Stimulated activated naive B cell treated with anti-CD40 and anti-IgM and Interleukin-4, amounts not matched to agents 10 μg/mL and 1 μg/mL and 100 μg/mL, for 72 hours (primary cell): ENCODE results near the gene NTMT1.
"Not testable (repeated sequence)": the region's sequence is repeated elsewhere in the genome, so short reads cannot be mapped to it uniquely, and the experiment has no call there.

Experiments used
- ATAC-seq, 2 donors: fragments of 150-1000 bp; cut with Tn5 transposase; replicated peaks; 2 replicates each; pipeline ENCODE4 v1.10.0; 2021; ENCODE audit warnings: moderate library complexity in 1 of 2
- DNase-seq: peaks from one replicate; pipeline ENCODE4 v3.0.0; 2021
- H3K27ac Mint-ChIP-seq: one replicate; pipeline ENCODE4 v1.8.0; 2022; ENCODE audit warnings: mild to moderate bottlenecking, mixed read lengths
- H3K27me3 Mint-ChIP-seq, 2 donors: one replicate each; pipeline ENCODE4 v1.8.0; 2022; ENCODE audit warnings: mixed read lengths in 2 of 2
- H3K36me3 Mint-ChIP-seq, 2 donors: one replicate each; pipeline ENCODE4 v1.8.0; 2022; ENCODE audit warnings: mixed read lengths in 2 of 2, mild to moderate bottlenecking in 1 of 2
- H3K4me1 Mint-ChIP-seq, 2 donors: one replicate each; pipeline ENCODE4 v1.8.0; 2022; ENCODE audit warnings: mixed read lengths in 2 of 2, mild to moderate bottlenecking in 1 of 2
- H3K4me3 Mint-ChIP-seq, 2 donors: one replicate each; pipeline ENCODE4 v1.8.0; 2022; ENCODE audit warnings: mild to moderate bottlenecking in 2 of 2, mixed read lengths in 2 of 2, moderate library complexity in 1 of 2
- H3K9me3 Mint-ChIP-seq, 2 donors: one replicate each; pipeline ENCODE4 v1.8.0; 2022; ENCODE audit warnings: mixed read lengths in 2 of 2, mild to moderate bottlenecking in 1 of 2

Gene NTMT1

DNA sequence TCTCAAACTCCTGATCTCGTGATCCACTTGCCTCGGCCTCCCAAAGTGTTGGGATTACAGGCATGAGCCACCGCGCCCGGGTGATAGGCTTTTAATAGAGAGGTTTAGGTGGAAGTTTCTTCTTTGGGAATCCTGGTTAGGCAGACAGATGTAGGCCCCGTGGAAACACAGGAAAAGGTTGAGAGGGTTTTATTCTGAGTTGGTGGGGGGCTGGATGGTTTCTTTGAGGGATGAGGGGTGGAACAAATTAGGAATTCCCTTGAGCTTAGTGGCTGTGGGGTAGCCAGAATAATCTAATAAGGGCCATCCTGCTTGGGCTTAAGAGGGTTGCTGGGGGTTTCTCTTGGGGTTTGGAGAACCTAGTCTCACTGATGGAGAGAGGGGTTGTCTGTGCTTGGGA, 35.5 kb upstream of the NTMT1 start:
- Mint-ChIP-seq H3K27me3 (peaks cover 36 to 64% of the 10 kb centered on the region in 2 donors), H3K36me3 (no peaks in the 10 kb centered on the region), H3K4me1 (peaks cover 8 to 29% of the 10 kb centered on the region in 2 donors), H3K4me3 (no peak overlapping the region), H3K27ac (no peak overlapping the region), H3K9me3 (no peaks in the 10 kb centered on the region)
- ATAC-seq (no peak), DNase-seq (no peak)

DNA sequence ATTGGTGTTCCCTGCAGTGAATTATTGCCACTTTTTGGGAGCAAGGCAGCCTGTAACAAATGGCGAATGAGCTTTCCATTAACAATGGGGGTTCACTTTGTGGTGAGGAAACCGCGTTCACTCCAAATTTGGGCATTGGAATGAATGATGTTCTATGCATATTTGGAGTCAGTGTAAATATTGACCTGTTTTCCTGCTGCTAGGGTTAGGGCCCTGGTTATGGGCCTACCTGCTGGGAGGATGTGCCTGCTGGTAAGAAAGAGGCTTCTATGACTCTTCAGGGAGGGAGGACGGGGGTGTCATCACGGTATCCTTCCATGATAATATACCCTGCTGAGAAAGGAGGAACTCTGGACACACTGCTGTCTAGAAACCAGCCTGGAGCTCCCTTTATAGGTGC, 34.0 kb upstream of the NTMT1 start:
- Mint-ChIP-seq H3K27ac (no peak overlapping the region), H3K4me3 (no peak overlapping the region), H3K36me3 (no peaks in the 10 kb centered on the region), H3K9me3 (no peaks in the 10 kb centered on the region), H3K4me1 (peaks cover 8 to 33% of the 10 kb centered on the region in 2 donors), H3K27me3 (peaks cover 47 to 78% of the 10 kb centered on the region in 2 donors)
- DNase-seq (no peak), ATAC-seq (no peak)

DNA sequence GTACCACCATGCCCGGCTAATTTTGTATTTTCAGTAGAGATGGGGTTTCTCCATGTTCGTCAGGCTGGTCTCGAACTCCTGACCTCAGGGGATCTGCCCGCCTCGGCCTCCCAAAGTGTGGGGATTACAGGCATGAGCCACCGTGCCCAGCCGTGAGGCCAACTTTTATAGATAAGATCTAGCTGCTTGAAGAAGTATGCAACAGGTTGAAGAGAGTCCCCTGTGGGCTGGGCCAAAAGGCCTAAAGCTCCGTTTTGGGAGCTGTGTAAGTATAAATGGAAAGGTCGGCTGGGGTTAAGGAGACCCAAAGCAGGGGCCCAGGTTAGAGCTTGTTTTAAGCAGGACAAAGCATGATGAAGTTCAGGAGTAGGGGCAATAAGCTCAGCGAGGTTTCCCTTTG, 33.2 kb upstream of the NTMT1 start:
- peaks cover 8 to 26% of the 10 kb centered on the region in 2 donors for H3K4me1 Mint-ChIP-seq
- peaks cover 47 to 73% of the 10 kb centered on the region in 2 donors for H3K27me3 Mint-ChIP-seq
- H3K4me3 Mint-ChIP-seq, DNase-seq, ATAC-seq, H3K36me3 Mint-ChIP-seq, H3K27ac Mint-ChIP-seq, H3K9me3 Mint-ChIP-seq: not testable (repeated sequence)

DNA sequence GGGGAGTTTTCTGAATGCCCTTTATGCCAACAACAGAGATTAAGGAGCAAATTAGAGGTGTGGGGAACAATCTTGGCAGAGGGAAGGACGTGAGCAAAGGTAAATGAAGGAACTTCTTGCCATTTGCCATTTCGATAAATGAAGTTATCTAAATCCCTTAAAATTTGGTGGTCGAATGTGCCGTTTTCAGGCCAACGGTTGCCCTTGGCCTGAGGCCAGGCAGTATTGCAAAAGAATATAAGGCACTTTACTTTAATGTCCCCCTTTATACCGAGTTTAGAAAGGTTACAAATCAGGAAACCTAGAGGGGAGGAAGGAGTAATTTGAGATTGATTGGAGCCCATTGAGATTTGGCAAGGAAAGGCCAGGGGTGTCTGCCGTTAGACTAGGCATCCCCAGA, 31.3 kb upstream of the NTMT1 start:
- no peak for DNase-seq
- H3K4me3 Mint-ChIP-seq: no peak overlapping the region

DNA sequence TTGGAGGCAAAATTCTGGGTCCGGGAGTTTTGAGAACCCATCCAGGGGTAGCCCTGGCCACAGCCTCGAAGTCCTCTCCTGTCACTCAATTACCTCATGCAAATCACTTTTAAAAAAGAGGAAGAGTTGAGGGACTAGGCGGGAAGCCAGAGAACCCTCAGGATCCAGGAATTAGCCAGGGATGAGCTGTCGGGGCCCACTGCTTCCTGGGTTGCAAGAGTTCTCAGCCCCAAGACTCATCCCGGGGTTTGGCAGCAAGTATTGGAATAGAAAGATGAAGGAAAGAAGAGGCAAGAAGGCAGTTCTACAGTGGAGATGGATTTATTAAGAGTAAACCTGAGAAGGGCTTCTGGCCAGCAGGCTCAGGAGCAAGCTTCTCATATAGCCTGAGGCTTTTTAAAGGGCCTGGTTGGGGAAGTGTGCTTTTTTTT, 30.6 kb upstream of the NTMT1 start:
- H3K4me3 Mint-ChIP-seq: no peak overlapping the region
- peaks cover 15 to 35% of the 10 kb centered on the region in 2 donors for H3K4me1 Mint-ChIP-seq
- DNase-seq: no peak
- no peak overlapping the region for H3K27ac Mint-ChIP-seq
- peaks cover 53 to 71% of the 10 kb centered on the region in 2 donors for H3K27me3 Mint-ChIP-seq
- H3K9me3 Mint-ChIP-seq: no peaks in the 10 kb centered on the region
- ATAC-seq: no peak
- peaks cover 0 to 4% of the 10 kb centered on the region in 2 donors for H3K36me3 Mint-ChIP-seq

More for the DNA sequence above, 31.3 kb upstream of the NTMT1 start:
- Mint-ChIP-seq H3K27me3 (peaks cover 57 to 73% of the 10 kb centered on the region in 2 donors), H3K9me3 (no peaks in the 10 kb centered on the region), H3K4me1 (peaks cover 15 to 35% of the 10 kb centered on the region in 2 donors), H3K27ac (no peak overlapping the region), H3K36me3 (peaks cover 0 to 4% of the 10 kb centered on the region in 2 donors)
- no peak for ATAC-seq

DNA sequence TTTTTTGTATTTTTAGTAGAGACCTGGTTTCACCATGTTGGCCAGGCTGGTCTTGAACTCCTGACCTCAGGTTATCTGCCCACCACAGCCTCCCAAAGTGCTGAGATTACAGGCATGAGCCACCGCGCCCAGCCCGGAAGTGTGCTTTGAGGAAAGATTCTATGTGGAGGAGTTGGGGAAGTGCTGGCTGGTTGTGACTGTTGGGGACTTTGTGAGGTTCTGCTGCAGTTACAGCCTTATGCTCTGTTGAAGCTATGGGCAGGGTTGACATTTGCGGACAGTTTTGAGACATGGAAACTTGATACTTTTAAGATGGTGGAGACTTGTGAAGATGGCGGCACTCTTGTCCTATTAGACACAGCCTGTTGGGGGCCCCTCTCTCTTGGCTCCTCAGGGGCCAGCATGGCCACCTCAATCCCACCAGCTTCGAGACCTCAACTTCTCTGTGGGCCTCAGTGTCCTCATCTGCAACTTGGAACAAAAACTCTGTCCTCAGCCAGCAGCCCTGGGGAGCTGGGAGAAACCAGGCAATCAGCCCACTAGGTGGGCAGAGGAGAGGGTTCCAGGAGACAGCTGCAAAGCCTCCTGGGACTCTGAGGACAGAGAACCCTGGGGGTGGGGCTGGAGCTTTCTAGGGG, 29.9 kb upstream of the NTMT1 start:
- H3K4me3 Mint-ChIP-seq: peak overlapping the region; percentile 38 to 47
- peaks cover 50 to 72% of the 10 kb centered on the region in 2 donors for H3K27me3 Mint-ChIP-seq
- H3K9me3 Mint-ChIP-seq: no peaks in the 10 kb centered on the region
- DNase-seq (no peak), ATAC-seq (peak; percentile 54 to 63)
- peaks cover 15 to 35% of the 10 kb centered on the region in 2 donors for H3K4me1 Mint-ChIP-seq
- peaks cover 0 to 4% of the 10 kb centered on the region in 2 donors for H3K36me3 Mint-ChIP-seq
- H3K27ac Mint-ChIP-seq: peak overlapping the region; percentile 90

DNA sequence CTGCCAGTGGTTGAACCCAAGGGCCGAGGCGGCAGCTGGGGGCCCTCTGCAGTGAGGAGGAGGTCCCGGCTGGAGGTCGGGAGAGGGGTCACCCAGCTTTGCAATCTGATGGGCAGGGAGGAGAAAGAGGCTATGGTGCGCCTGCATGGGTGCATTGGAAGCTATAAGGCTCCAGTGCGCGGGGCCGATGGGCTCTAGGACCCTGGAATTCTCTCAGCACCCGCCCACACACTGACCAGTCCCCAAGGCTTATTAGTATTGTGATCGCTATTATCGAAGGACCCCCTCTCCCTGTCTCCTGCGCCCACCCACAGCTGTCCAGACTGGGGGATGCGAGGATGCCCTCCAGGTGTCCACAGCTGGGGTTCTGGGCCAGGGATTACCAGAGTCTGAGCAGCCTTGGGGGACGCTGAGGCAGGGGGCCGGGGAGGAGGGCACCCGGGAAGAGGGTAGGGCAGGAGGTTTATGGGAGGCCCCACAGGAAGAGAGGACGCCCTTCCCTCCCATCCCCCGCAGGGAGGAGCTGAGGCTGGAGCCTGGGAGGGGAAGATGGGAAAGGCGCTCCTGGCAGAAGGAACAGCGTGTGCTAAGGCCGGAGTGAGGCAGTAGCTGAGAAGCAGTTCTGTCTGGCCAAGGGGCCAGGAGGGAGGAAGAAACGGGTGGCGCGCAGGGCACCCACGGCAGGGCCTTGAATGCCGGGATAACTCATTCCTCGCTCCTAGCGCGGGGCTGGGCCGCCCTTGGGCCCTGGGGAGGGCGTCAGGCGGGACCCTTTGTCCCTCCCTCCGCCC, 29.2 kb upstream of the NTMT1 start:
- H3K9me3 Mint-ChIP-seq: no peaks in the 10 kb centered on the region
- peaks cover 15 to 35% of the 10 kb centered on the region in 2 donors for H3K4me1 Mint-ChIP-seq
- H3K36me3 Mint-ChIP-seq: peaks cover 0 to 4% of the 10 kb centered on the region in 2 donors
- peak overlapping the region; percentile 38 to 47 for H3K4me3 Mint-ChIP-seq
- H3K27ac Mint-ChIP-seq: no peak overlapping the region
- no peak for DNase-seq
- H3K27me3 Mint-ChIP-seq: peaks cover 53 to 75% of the 10 kb centered on the region in 2 donors
- ATAC-seq: peak in 1 of 2 donors; percentile 26

DNA sequence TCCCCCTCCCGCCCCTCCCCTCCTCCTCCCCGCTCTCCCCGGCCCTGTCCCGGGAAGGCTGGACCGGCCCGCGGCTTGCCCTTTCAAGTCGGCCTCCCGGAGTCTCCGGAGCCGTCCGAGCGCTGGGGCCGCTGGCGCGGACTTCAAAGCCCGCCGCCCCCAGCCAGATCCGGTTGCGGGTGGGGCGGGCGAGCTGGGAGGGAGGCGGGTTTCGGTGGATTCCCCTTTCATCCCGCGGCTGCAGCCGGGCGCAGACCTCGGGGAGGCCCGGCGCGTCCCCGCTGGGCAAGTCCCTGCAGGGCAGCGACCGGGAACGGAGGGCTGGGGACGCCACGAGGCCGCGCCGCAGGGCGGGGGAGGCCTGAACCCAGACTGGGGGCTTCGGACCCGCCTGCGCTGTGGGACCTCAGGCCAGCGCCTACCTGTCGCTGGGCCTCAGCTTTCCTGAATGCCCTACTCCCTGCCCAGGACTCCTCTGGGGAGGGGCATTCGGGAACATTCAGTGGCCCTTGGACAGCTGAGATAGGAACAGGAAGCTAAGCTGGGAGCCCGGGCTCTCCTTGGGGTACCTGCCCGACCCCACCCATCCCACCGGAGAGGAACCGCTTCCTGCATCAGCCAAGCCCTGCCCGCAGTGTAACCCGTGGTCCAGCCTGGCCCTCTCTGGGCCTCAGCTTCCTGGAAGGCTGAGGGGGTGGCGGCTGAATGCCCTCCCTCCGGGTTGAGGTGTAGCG, 28.4 kb upstream of the NTMT1 start:
- ATAC-seq (peak; percentile 47 to 48), DNase-seq (no peak)
- H3K27me3 Mint-ChIP-seq: peaks cover 54 to 75% of the 10 kb centered on the region in 2 donors
- peak overlapping the region in 1 of 2 donors; percentile 39 for H3K4me3 Mint-ChIP-seq
- H3K36me3 Mint-ChIP-seq: peaks cover 0 to 4% of the 10 kb centered on the region in 2 donors
- H3K4me1 Mint-ChIP-seq: peaks cover 18 to 41% of the 10 kb centered on the region in 2 donors
- no peak overlapping the region for H3K27ac Mint-ChIP-seq
- H3K9me3 Mint-ChIP-seq: no peaks in the 10 kb centered on the region

DNA sequence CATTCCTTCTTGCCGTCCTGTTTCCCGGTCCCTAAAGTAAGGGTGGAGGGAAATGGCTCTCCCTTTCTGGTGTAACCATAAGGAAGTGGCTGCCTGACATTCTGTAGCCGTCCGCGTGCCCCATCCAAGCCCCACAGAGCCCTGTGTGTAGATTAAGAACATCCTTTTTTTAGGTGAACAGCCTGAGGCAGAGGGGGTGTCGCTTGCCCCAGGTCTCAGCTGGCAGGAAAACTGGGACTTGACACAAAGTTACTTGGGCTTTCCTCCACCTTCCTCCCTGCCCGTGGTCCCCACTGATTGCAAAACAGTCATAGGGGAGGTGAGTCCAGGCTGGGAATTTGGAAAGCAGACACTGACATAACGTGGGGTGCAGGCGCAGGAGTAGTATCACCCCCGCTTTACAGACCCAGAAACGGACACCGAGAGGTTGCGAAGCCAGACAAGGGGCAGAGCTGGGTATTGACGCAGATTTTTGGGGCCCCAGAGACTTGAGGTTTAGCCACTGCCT, 27.8 kb upstream of the NTMT1 start:
- ATAC-seq: peak; percentile 45

DNA sequence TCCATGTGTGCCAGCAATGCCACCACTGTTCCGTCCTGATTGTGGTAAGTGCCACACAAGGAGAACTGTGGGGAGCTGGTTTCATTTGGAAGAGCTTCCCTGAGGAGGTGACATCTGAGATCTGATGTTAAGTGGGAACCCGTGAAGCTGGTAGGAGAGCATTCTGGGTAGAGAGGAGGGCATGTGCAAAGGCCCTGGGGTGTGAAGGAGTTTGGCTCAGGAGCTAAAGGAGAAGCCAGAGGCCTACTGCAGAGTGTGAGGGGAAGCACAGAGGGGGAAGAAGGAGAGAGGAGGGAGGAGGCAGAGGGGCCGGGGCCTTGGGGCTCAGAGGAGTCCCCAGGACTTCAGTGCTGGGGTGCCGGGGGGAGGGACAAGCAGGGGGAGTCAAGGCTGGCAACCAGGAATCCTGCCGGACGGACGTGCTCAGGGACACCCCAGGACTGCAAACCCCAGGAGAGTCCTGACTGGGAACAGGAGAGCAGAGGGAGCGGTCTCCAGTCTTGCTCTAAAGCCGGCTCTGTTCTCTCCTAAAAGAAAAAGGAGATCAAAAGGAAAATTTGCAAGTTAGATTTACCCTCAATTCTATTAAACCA, 24.8 kb upstream of the NTMT1 start:
- H3K4me1 Mint-ChIP-seq: peaks cover 19 to 32% of the 10 kb centered on the region in 2 donors
- ATAC-seq: no peak
- H3K36me3 Mint-ChIP-seq: peaks cover 0 to 4% of the 10 kb centered on the region in 2 donors
- DNase-seq: no peak
- no peaks in the 10 kb centered on the region for H3K9me3 Mint-ChIP-seq
- no peak overlapping the region for H3K4me3 Mint-ChIP-seq
- no peak overlapping the region for H3K27ac Mint-ChIP-seq
- H3K27me3 Mint-ChIP-seq: peaks cover 36 to 48% of the 10 kb centered on the region in 2 donors

More for the DNA sequence above, 27.8 kb upstream of the NTMT1 start:
- peak overlapping the region in 1 of 2 donors; percentile 39 for H3K4me3 Mint-ChIP-seq
- no peaks in the 10 kb centered on the region for H3K9me3 Mint-ChIP-seq
- no peak overlapping the region for H3K27ac Mint-ChIP-seq
- H3K27me3 Mint-ChIP-seq: peaks cover 54 to 78% of the 10 kb centered on the region in 2 donors
- no peak for DNase-seq
- peaks cover 24 to 43% of the 10 kb centered on the region in 2 donors for H3K4me1 Mint-ChIP-seq
- H3K36me3 Mint-ChIP-seq: peaks cover 0 to 4% of the 10 kb centered on the region in 2 donors

DNA sequence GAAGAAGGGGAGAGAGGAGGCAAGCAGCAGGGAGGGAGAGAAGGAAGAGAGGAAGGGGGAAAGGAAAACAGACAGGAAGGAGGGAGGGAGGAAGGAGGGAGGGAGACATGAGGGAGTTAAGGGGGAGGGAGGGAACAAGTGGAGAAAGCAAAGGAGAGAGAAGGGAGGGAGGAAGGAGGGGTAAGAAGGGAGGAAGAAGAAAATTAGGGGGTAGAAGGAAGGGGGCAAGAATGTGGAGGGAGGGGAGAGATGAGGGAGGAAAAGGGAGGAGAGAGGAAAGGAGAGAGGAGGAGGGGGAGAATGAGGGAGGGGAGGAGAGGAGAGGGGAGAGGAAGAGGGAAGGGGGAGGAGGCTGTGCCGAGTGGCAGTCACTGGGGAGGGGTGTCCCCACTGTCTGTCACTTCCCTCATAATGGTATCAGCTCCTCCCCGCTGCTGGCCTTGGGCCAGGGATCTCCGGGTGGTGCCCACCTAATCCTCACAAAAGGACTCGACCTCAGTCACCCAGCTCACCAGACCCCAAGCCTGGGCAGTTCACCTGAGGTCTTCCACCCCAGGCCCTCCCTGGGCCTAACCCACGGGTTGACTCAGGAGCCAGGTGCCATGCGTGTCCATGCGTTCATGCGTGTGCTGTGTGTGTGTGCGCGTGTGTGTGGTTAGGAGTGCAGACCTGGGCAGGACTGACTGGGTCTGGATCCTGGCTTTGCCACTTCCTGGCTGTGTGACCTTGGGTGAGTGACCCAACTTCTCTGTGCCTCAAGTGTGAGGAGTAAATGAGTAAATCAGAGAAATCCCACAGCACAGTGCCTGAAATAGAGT, 23.2 kb upstream of the NTMT1 start:
- peaks cover 0 to 4% of the 10 kb centered on the region in 2 donors for H3K36me3 Mint-ChIP-seq
- DNase-seq: no peak
- H3K27me3 Mint-ChIP-seq: peaks cover 28 to 38% of the 10 kb centered on the region in 2 donors
- no peak overlapping the region for H3K27ac Mint-ChIP-seq
- ATAC-seq: peak; percentile 38 to 46
- no peaks in the 10 kb centered on the region for H3K9me3 Mint-ChIP-seq
- peaks cover 26 to 35% of the 10 kb centered on the region in 2 donors for H3K4me1 Mint-ChIP-seq
- H3K4me3 Mint-ChIP-seq: no peak overlapping the region

DNA sequence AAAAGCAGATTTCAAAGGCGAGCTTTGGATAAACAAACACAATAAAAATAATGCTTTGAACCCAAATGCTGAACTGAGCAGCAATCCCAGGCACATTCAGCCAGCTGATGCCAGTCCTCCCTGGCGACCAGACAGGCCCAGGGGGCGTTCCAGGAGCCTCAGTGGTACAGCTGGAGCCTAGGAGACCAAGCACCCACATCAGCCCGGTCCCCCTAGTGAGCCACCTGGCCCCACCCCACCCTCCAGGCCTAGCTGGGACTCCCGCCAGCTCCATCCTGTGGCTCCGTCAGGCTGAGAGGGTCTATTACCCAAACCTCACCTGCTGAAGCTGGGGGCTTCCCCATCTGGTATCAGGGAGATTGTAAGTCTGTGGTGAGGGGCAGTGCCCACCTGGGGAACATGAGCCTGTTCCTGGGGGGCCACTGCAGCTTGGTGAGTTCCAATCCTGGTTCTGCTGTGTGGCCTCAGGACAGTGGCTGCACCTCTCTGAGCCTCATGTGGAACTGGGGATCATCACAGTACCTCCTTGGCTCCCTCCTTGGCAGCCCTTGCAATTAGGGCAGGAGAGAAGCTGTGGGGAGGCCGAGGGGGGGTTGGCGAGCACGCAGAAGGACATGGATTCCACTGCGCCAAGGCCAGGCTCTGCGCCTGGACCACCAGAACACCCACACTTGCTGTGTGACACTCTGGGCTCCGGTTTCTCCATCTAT, 21.8 kb upstream of the NTMT1 start:
- DNase-seq (no peak), ATAC-seq (no peak)
- H3K36me3 Mint-ChIP-seq: no peaks in the 10 kb centered on the region
- H3K27me3 Mint-ChIP-seq: peaks cover 16 to 25% of the 10 kb centered on the region in 2 donors
- H3K27ac Mint-ChIP-seq: no peak overlapping the region
- H3K9me3 Mint-ChIP-seq: no peaks in the 10 kb centered on the region
- no peak overlapping the region for H3K4me3 Mint-ChIP-seq
- peaks cover 24 to 38% of the 10 kb centered on the region in 2 donors for H3K4me1 Mint-ChIP-seq
